ENCODE data around the gene SFPQ. TPM values are rescaled to one million over a fixed set of nuclear protein-coding genes. Genes with fewer than 3 reads are reported as not detected.

The SFPQ gene
- total RNA-seq, 1 donor from 2014 or later: 269 TPM

DNA sequence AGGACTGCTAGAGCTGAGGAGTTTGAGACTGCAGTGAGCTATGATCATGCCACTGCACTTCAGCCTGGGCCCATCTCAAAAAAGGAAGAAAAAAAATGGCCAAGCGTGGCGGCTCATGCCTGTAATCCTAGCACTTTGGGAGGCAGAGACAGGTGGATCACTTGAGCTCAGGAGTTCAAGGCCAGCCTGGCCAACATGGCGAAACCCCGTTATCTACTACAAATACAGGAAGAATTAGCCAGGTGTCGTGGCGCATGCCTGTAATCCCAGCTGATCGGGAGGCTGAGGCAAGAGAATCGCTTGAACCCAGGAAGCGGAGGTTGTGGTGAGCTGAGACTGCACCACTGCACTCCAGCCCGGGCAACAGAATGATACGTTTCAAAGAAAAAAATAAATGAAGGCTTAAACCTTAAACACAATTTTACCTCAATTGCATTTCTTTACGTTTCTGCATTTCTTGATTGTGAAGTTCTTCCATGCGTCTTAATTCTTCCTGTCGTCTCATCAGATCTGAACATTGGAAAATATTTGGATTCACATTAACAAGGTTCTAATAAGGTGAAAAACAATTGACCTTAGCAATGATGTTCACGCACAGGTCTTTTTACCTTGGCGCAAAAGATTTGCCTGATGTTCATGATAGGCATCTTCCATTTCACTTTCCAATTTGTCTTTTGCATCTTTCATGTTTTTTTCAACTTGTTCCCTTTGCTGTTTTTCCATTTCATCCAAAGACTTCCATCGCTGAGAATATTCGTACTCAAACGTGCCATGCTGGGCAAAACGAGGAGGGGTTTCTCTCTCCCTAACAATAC is 4.2 kb downstream of the SFPQ start:
- no peak for DNase-seq (ENCODE audit: low spot score)
- intact Hi-C loops (cut with DNase I): no loop called here
- ATAC-seq: no peak

DNA sequence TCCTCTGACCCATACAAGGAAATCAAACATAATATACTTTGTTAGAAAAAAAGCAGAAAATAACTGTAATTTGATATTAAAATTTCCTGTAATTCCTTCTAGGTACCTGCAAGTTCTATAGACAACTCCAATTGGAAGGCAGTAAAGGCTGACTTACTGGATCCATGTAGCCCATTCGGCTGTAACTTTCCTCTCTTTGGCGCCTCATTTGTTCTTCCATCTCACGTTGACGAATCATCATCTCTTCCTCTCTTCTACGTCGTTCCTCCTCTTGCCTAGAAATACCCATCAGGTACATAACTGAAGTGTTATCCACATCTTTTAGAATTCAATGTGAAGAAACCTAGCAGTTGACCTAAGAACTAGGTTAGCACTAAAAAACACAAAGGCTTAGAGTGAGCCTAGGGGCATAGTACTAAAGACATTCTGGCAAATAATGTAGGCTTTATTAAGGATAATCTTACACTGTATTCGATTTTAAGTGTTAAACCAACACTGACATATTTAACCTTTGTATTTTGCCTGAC is 5.1 kb downstream of the SFPQ start:
- DNase-seq (ENCODE audit: low spot score) (no peak), ATAC-seq (no peak)
- intact Hi-C loops (cut with DNase I): no loop called here

DNA sequence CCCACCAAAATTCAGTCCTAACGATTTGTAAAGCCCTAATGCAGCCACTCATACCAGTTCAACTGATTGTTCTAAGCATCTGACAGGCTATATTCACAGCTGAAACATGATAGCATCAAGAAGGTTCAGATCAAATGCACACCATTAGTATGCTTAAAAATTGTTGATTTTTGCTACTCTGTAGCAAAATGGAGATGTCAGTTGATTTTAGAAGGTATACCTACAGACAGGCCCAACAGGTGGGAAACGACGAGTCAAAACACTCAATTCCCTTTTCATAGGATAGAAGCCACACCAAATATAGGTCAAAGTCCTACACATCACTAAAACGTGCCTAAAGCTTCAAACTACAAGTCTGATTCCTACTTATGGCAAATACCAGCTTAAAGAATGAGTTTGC is 6.7 kb downstream of the SFPQ start:
- intact Hi-C loops (cut with DNase I): no loop called here
- ATAC-seq: no peak
- no peak for DNase-seq (ENCODE audit: low spot score)

DNA sequence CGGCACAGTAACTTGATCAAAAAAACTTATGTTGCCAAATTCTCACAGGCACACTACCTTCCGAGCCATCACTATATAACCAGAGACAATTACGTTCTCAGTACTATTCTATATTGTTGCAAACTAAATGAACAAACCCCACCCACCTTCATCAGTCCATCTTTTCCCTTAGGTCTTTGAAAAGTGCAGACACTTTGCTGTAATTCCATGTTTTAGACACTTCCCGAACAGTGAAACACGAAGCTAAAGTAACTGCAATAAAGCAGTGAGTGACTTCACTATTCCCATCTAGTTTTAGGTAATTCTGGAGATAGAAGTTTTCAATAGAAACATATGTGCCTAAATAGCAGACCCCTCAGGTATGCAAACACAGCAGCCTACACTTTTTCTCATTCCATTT is 7.7 kb downstream of the SFPQ start:
- DNase-seq (ENCODE audit: low spot score): no peak
- no peak for ATAC-seq
- intact Hi-C loops (cut with DNase I): no loop called here

DNA sequence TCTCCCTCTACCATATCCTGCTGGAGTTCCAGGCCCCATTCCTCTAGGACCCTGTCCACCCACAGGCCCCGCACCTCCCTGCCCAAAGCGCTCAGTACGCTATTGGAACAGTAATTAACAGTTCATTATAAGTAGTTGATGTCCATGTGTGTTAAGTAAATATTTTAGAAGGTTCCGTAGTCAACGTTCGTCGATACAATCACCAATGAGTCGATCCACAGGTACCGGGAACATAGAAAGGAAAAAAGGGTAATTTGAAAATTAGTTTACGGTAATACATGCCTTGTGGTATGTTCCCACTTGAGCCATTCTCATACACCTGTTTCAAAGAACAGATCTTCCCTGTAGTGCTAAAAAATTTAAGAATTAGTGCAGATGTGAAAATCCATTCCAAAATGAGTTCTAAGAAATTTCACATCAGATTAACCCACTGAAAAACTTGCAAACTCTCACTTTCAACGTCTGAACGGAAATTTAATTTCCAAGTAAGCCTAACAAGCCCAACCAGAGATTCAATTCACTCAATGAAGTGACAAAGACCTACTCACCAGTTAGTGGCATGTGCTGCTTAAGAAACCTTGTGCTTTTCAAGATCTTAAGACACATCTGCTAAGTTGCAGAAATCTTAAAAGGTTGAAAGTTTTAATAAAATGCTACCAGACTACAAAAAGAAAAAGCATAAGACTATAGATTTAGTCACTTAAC is 8.3 kb downstream of the SFPQ start:
- no peak for ATAC-seq
- no peak for DNase-seq (ENCODE audit: low spot score)
- intact Hi-C loops (cut with DNase I): no loop called here

DNA sequence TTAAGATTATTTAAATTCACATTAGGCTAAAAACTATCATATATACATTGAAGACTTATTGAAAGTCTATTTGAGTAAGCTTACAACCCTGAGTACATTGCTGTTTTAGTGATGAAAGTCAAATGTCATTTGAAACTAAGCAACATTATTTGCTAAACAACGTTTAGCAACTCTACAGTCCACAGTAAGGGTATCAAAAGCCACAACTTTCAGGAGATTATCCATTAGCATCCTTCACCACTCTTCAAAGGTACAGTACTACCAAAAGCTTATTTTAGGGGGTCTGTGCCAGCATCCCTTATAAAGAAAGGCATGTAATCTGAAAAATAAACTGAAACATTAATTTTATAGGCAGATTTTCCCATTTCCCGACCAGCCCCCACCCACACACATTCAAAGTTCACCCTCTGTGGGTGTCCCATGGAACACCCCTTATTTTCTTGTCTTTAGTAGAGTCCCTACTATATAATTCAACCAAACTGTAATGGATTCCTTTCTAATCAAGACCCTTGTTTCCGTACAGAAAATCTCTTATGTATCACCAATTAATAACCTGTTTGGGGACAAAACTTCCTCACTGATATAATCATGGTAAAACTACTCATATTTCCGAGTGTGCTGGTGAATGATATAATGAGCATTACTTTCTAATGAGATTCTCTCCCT is 11.0 kb downstream of the SFPQ start:
- no peak for ATAC-seq
- no peak for DNase-seq (ENCODE audit: low spot score)
- intact Hi-C loops (cut with DNase I): no loop called here

DNA sequence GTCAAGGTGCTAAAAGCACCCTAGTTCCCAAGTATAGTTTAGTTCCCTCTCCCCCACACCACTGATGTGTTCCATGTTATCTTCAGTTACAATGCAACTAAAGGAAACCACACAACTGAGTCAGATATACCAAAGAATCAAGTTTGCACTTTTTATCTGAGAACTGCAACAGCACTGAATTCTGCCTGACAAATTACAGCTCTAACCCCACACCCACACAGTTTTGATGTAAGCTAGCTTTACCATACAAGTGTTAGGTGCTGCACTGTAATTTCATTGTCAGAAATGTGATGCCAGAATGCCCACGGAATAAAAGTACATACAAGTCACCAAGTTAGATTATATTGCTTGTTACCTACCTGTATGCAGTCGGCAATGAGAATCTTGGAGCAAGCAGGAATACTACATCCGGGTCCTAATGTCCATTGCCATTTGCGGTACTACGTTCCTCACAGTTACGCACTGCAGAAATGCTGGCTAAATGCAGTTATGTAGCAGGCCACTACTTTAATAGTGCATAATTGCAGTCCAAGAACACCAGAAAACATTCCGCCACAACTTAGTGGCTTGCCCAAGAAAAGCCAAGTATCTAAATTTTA is 12.1 kb downstream of the SFPQ start:
- no peak for ATAC-seq
- intact Hi-C loops (cut with DNase I): no loop called here
- DNase-seq (ENCODE audit: low spot score): no peak

DNA sequence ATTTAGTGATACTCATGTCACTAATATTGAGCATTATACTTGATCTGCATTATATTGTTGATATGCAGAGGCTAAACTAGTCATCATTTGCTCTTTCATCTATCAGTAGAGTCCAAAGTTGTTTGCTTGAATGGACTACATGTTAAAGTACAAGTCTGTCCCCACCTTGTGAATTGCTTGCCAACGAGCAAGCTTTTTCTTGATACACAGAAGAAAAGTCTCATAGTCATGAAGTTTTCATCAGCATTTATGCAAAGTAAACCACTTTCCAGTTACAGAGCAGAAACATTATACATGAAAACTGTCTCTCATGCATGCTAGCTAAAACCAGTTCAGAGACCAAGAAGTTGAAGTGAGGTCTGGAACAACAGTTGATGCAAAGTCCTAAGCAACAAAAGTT is 13.0 kb downstream of the SFPQ start:
- ATAC-seq (no peak), DNase-seq (ENCODE audit: low spot score) (no peak)
- intact Hi-C loops (cut with DNase I): no loop called here

DNA sequence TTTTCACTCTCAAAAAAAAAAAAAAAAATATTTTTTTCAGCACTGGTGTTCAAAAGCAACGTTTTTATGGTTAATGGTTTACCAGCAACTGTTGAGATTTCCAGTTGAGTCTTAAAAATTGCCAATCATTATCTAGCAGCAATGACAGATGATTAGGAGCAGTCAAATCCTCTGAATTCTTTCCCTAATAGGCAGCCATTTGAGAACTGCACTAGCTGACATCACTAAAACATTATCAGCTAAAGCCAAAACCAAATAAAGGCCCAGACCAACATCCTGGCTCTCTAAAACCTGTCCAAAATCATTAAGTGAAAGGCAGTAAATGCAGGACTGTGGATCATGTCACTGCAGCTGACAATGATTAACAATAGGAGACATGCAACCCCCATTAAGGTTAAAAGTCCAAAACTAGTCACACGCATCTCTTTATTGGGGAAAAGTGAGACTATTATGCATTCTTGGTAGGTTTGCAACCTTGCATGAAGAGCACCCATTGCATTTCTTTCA is 14.0 kb downstream of the SFPQ start:
- ATAC-seq (no peak), DNase-seq (ENCODE audit: low spot score) (no peak)
- intact Hi-C loops (cut with DNase I): no loop called here

DNA sequence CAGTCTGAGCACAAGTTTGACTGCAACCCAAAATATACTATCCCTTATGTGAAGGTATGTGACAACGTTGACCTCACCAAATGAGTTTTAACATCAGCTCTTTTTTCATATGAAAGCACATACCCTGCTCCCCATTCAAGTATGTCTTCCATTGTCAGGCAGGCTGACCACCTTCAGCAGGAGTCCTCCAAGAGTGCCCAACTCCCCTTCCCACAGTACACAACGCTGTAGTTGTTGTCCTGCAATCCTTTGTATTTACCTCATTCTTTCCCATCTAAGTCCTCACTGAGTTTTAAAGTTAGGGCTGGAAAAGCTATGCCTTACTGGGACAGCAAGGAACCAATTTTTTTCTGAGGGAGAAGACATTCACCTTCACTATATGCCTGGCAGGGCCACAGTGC is 14.7 kb downstream of the SFPQ start:
- no peak for ATAC-seq
- intact Hi-C loops (cut with DNase I): no loop called here

DNA sequence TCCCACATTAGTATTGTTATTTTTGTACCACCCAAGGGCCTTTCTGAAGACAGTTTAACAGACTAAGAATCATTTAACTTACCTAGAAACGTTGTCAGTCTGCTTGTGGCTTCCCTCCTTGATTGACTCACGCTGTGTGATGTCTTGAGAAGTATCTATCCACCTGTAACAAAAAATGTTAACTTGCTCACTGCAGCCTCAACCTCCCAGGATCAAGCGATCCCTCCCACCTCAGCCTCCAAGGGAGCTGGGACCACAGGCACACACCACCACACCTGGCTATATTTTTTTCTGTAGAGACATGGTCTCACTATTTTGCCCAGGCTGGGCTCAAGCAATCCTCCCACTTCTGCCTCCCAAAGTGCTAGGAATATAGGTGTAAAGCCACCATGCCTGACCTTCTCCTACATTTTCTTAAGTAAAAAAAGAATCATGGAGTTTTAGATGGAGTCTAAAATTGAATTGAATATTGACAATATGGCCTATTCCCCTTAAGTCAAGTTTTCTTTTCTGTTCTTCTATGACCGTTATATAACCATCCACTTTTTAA is 15.6 kb downstream of the SFPQ start:
- ATAC-seq (no peak), DNase-seq (ENCODE audit: low spot score) (no peak)
- intact Hi-C loops (cut with DNase I): no loop called here

More for the DNA sequence above, 14.7 kb downstream of the SFPQ start:
- DNase-seq (ENCODE audit: low spot score): no peak

DNA sequence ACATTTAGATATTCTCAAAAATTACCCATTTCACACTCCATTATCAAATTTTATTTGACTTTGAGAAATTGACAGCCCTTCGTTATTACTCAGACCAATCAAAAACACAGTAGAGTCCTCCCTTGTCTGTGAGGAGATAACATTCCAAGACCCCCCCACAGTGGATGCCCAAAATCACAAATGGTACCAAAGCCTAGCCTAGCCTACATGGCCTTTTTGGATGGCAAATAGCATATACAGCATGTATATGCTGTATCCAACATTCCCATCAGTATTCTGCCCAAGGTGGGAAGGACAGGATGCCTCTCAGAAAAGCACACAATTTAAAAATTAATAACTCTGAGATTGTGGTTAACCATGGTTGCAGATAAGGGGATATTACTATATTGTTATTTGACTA is 17.3 kb downstream of the SFPQ start:
- intact Hi-C loops (cut with DNase I): no loop called here
- no peak for ATAC-seq
- no peak for DNase-seq (ENCODE audit: low spot score)

DNA sequence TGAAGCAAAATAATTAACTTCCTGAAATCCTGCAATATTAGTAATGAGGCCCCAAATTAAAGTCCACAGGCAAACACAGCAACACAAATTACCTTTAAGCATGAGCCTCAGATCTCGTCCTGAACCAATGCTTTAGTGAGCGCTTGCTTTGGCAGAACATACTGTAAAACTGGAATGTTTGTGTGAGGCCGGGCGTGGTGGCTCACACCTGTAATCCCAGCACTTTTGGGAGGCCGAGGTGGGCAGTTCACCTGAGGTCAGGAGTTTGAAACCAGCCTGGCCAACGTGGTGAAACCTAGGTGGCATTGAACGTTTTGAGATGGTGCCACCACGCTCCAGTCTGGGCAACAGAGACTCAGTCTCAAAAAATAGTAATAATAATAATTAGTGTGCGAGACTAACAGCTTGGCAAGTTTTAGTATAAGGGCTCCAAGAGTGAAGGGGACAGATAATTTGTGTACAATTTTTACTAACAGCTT is 17.8 kb downstream of the SFPQ start:
- intact Hi-C loops (cut with DNase I): no loop called here
- DNase-seq (ENCODE audit: low spot score) (no peak), ATAC-seq (no peak)

DNA sequence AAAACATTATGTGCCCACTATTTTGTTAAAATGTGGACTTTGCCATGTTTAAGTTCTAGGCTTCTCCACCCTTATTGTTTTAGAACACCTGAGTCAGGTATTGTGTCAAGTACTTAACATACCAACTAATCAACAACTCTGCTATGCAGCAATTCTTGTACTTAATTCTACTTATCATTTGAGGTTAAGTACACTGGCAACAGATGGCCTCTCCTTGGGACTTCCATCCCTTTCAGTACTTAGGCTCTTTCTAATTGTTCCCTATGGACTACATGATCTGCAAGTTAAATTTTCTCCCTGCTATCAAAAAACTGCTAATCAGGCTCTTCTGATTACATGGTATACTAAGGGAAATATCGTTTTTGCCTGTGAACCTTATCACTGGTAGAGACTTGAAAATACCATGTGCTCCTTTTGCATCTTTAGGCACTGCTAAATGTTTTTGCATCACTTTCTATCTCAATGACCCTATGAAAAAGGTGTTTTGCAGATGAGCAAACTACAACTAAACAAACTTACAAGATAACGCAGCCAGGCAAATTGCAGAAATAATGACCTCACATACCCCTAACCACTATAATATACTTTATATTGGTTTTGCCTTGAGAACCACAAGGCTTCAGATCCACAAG is 18.9 kb downstream of the SFPQ start:
- intact Hi-C loops (cut with DNase I): no loop called here
- no peak for ATAC-seq
- no peak for DNase-seq (ENCODE audit: low spot score)

DNA sequence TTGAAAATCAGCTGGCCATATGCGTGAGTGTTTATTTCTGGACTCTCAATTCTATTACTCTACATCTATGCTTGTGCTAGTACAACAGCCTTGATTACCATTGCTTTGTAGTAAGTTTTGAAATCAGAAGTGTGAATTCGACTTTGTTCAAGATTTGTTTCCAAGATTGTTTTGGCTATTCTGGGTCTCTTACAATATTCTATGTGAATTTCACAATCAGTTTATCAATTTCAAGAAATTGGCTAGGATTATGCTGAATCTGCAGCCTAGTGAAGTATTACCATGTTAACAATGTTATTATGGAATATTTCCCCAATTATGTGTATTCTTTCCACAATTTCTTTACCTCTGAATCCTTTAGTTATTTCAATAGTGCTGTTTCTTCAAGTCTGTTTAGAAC is 19.5 kb downstream of the SFPQ start:
- ATAC-seq (no peak), DNase-seq (ENCODE audit: low spot score) (no peak)
- intact Hi-C loops (cut with DNase I): no loop called here

DNA sequence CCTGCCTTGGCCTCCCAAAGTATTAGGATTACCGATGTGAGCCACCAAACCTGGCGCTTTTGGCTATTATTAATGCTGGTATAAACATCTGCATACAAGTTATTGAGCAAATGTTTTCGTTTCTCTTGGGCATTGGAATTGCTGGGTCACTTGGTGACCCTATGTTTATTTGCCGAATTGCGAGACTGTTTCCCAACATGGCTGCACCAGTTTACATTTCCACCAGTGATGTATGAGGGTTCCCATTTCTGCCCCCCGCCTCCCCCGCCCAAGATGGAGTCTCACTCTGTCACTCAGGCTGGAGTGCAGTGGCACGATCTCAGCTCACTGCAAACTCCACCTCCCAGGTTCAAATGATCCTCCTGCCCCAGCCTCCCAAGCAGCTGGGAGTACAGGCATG is 20.9 kb downstream of the SFPQ start:
- ATAC-seq (no peak), DNase-seq (ENCODE audit: low spot score) (no peak)
- intact Hi-C loops (cut with DNase I): no loop called here

DNA sequence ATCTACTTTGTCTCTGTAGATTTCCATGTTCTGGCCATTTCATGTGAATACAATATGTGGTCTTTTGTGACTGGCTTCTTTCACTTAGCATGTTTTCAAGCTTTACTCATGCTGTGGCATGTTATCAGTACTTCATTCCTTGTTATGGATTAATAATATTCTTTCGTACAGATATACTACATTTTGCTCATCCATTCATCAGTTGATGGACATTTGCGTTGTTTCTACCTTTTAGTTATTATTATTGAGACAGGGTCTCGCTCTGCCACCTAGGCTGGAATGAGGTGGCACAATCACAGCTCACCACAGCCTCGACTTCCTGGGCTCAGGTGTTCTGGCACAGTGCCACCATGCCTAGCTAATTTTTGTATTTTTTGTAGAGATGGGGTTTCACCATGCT is 21.4 kb downstream of the SFPQ start:
- DNase-seq (ENCODE audit: low spot score) (no peak), ATAC-seq (no peak)

DNA sequence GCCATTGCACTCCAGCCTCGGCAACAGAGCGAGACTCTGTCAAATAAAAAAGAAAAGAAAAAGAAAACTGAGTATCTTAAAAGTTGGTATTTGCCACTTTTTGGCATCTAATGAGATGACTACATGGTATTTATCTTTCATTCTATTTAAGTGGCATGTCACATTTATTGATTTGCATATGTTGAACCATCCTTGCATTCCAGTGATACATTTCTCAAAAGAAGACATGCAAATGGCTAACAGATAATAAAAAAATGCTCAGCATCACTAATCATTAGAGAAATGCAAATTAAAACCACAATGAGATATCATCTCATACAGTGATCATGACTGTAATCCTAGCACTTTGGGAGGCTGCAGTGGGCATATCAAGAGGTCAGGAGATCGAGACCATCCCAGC is 28.1 kb downstream of the SFPQ start:
- intact Hi-C loops (cut with DNase I): no loop called here
- no peak for ATAC-seq
- DNase-seq (ENCODE audit: low spot score): no peak

More for the DNA sequence above, 21.4 kb downstream of the SFPQ start:
- intact Hi-C loops (cut with DNase I): no loop called here

DNA sequence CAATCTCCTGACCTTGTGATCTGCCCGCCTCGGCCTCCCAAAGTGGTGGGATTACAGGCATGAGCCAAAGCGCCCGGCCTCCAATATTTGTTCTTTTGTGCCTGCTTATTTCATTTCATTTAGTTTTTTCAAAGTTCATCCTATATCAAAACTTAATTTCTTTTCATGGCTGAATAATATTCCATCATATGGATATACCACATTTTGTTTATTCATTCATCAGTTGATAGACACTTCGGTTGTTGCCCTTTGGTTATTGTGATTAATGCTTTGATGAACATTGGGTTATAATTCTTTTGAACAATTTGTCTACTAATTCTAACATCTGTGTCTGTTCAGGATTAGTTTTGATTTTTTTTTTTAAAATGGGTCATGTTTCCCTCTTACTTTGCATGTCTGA is 41.7 kb downstream of the SFPQ start:
- no peak for DNase-seq (ENCODE audit: low spot score)
- ATAC-seq: no peak
- intact Hi-C loops (cut with DNase I): no loop called here
